Central memory CD4-positive, alpha-beta T cell (primary cell): Measurements from ENCODE around the gene PROCA1.
"Not testable (repeated sequence)": the region's sequence is repeated elsewhere in the genome, so short reads cannot be mapped to it uniquely, and the experiment has no call there.

Experiments
- DNase-seq: peaks from one replicate; pipeline ENCODE4 v3.0.0; 2022

PROCA1 gene

DNA sequence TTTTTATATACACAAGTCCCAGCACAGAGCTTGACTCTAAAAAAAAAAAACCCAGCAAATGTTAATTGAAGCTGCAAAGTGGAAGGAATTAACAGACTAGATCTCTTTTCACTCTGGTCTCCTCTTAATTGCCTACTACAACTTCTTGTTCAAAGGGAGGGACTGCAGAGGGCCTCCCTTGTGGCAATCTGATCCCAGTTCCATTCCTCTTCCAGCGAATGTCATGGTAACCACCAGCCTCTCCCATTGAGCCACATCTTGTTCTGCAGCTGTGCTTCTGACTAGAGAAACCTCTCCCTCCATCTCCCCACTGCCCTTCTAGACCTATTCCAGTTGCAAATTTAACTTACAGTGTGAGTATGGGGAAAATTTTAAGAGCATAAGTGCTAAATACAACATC lies 43.8 kb downstream of the PROCA1 start:
- no peak for DNase-seq

DNA sequence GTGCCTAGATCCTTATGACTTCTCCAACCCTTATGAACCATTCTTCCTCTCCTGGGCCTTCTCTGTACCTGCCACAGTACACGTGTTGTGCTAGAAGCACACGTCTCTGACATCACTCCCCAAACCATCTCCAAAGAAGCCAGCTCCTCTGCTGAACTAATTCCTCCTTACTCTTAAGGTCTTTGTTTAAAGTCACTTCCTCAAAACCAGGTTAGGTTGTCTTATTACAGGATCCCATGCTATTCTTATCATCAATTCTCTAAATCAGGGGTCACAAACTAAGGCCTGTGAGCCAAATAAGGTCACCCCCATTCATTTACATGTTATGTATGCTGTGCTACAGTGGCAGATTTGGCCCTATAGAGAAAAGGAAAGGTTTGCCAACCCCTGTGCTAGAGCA lies 45.7 kb downstream of the PROCA1 start:
- no peak for DNase-seq

DNA sequence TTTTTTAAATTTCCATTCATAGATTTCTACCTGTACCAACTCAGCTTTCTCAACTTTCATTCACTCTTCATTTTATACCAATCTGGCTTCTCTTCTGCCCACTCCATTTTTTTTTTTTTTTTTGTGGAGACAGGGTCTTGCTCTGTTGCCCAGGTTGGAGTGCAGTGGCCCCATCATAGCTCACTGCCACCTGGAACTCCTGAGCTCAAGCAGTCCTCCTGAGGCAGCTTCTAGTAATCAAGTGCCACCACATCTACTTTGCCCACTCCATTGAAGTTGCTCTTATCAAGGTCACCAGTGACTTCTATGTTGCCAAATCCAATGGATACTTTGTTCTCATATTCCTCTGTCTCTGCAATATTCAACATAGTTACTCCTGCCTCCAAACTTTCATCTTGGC lies 48.0 kb downstream of the PROCA1 start:
- DNase-seq = no peak

DNA sequence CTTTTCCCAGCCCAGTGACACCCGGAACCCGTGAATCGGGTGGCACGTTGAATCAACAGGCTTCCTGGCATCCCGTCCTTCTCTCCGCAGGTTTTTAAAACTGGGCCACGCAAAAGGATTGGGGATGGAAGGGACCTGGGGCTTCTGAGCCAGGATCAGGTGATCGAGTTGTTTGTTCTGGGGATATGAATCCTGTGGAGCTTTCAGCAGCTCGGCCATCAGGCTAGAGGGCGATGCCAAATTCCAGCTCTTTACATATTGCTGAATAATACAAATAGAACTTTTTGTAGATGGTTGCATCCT lies 49.2 kb downstream of the PROCA1 start:
- DNase-seq = no peak

DNA sequence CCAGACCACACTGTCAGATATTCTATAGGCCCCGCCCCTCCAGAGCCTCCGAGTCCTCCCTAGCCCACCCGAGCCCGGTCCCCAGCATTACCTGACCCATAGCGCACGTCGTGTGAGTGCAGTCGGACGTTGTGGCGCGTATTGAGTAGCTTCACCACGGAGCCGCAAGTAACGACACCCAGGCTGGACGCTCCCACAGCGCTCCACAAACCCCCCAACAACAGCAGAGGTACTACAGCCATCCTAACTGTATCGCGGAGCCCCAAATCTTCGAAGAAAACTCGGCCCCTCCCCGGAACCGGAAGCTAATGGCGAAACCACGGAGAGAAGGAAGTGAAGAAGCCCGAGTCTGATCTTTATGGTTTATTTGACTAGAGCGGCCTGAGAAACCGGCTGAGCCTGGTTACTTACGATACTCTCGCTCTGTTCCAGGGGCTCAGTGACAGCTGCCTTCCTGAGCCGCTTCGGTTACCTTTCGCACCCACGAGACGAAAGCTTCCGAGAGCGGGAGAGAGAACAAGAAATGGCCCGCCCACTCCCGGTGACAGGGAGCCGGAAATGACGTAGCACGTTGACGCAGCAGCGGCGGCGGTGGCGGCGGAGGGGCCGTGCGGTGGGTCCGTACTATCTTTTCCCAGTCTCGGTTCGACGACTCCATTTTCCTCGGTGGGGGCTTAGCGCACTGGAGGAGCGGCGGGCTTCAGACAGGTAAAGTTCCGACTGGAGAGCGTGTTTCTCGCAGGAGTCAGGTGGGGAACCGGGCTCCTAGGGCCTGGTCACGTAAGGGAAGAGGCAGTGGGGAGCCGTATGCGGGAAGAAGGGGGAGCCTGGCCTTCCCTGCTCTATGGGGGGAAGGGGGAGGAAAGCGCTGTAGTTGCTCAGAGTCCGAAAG lies 49.8 kb downstream of the PROCA1 start, which contains the start of the genes SDF2 and SUPT6H:
Gene SDF2 (minus strand): TSS at position 272 of the 892 bp plus-strand sequence. CDS start 30 bp downstream, at position 242.
Gene SUPT6H (plus strand): TSS at position 571 of the 892 bp plus-strand sequence. CDS start 11,197 bp downstream, outside the sequence.
- peak; percentile 93 for DNase-seq

DNA sequence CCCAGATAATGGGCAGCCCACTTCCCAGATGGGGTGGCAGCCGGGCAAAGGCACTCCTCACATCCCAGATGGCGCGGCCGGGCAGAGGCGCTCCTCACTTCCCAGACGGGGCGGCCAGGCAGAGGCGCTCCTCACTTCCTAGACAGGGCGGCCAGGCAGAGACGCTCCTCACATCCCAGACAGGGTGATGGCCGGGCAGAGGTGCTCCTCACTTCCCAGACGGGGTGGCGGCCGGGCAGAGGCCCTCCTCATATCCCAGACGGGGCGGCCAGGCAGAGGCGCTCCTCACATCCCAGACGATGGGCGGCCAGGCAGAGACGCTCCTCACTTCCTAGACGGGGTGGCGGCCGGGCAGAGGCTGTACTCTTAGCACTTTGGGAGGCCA lies 52.2 kb downstream of the PROCA1 start:
- not testable (repeated sequence) for DNase-seq

DNA sequence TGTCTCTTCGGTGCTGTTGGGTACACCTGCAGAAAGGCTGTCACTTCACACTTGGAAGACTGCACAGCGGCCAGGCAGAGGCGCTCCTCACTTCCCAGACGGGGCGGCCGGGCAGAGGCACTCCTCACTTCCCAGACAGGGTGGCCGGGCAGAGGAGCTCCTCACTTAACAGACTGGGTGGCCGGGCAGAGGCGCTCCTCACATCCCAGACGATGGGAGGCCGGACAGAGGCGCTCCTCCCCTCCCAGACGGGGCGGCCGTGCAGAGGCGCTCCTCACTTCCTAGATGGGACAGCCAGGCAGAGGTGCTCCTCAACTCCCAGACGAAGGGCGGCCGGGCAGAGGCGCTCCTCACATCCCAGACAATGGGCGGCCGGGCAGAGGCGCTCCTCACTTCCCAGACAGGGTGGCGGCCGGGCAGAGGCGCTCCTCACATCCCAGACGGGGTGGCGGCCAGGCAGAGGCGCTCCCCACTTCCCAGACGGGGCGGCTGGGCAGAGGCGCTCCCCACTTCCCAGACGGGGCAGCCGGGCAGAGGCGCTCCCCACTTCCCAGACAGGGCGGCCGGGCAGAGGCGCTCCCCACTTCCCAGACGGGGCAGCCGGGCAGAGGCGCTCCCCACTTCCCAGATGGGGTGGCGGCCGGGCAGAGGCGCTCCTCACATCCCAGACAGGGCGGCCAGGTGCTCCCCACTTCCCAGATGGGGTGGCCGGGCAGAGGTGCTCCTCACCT lies 52.8 kb downstream of the PROCA1 start:
- DNase-seq = not testable (repeated sequence)

DNA sequence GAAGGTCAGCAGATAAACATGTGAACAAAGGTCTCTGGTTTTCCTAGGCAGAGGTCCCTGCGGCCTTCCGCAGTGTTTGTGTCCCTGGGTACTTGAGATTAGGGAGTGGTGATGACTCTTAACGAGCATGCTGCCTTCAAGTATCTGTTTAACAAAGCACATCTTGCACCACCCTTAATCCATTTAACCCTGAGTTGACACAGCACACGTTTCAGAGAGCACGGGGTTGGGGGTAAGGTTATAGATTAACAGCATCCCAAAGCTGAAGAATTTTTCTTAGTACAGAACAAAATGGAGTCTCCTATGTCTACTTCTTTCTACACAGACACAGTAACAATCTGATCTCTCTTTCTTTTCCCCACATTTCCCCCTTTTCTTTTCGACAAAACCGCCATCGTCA lies 53.3 kb downstream of the PROCA1 start:
- not testable (repeated sequence) for DNase-seq

DNA sequence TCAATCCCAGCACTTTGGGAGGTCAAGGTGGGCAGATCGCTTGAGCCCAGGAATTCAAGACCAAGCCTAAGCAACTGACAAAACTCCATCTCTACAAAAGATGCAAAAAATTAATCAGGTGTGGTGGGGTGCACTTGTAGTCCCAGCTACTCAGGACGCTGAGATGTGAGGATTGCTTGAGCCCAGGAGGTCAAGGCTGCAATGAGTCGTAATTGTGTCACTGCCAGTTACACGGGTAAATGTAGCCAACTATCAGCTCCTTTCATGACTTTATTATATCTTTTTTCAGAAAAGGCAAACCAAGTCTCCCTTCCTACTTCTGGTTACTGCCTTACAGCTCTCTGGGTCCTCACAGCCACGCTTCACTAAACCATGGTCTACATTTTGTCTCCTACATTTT lies 53.9 kb downstream of the PROCA1 start:
- no peak for DNase-seq

DNA sequence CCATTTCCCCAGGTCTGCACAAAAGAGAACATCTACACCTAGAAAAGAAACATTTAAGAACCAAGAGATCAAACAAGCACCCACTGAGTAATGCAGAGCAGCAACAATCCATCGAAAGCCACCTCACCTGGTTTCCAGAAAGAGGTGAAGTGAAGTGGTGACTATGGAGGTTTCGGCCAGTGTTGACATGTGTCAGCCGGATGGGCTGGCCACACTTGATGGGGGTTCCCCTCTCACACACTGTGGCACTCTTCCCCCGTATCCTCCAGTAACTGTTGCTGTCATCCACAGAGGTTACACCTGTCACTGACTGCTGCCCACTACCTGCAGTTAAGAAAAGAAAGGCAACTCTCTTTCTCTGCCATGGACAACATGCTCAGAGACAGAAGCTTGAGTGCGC lies 56.5 kb downstream of the PROCA1 start:
- DNase-seq = no peak
